OCI-LY3 (cell line): Measurements from ENCODE around the gene LRRC63.

Source experiments
- H2AFZ ChIP-seq: fragments of 200-600, 300-600 bp; shearing (Covaris generic); 2 replicates; pipeline ENCODE4 v1.6.0; 2014; ENCODE audit warnings: antibody characterized with exemption, low read depth, low read length
- H3K27ac ChIP-seq: fragments of 200-600, 300-600 bp; sonication (generic); 2 replicates; pipeline ENCODE4 v1.5.1; 2014; ENCODE audit warnings: mild to moderate bottlenecking, low read length, moderate library complexity, mixed read lengths
- H3K27me3 ChIP-seq: fragments of 200-600, 300-600 bp; sonication (generic); 2 replicates; pipeline ENCODE4 v1.6.1; 2014; ENCODE audit warnings: low read depth, low read length, mixed read lengths
- H3K36me3 ChIP-seq: fragments of 200-600, 300-600 bp; sonication (generic); replicated peaks from 2 replicates; pipeline ENCODE3; 2014; ENCODE audit warnings: low read depth, low read length, mixed read lengths
- H3K4me1 ChIP-seq: fragments of 300-600, 200-600 bp; sonication (generic); 2 replicates; pipeline ENCODE4 v1.6.1; 2014; ENCODE audit warnings: low read length, mixed read lengths
- H3K4me2 ChIP-seq: fragments of 200-600, 300-600 bp; sonication (generic); 2 replicates; pipeline ENCODE4 v1.6.1; 2014; ENCODE audit warnings: low read length, mixed read lengths
- H3K4me3 ChIP-seq: fragments of 300-600, 200-600 bp; sonication (generic); 2 replicates; pipeline ENCODE4 v1.5.1; 2014; ENCODE audit warnings: antibody characterized with exemption, mild to moderate bottlenecking, low read length, moderate library complexity
- H3K79me2 ChIP-seq: fragments of 300-600, 200-600 bp; shearing (Covaris generic); 2 replicates; pipeline ENCODE4 v1.6.1; 2014; ENCODE audit warnings: mild to moderate bottlenecking, low read length, mixed read lengths
- H3K9ac ChIP-seq: fragments of 300-600, 200-600 bp; shearing (Covaris generic); 2 replicates; pipeline ENCODE4 v1.6.0; 2014; ENCODE audit warnings: mild to moderate bottlenecking, low read length, moderate library complexity
- H3K9me3 ChIP-seq: fragments of 200-600, 300-600 bp; shearing (Covaris generic); 2 replicates; pipeline ENCODE4 v1.6.1; 2014; ENCODE audit warnings: low read length, mixed read lengths; ENCODE audit not compliant: insufficient read depth
- H4K20me1 ChIP-seq: fragments of 200-600, 300-600 bp; sonication (generic); 2 replicates; pipeline ENCODE4 v1.6.1; 2016; ENCODE audit warnings: low read length, mixed read lengths; ENCODE audit not compliant: insufficient read depth
- EZH2phosphoT487 ChIP-seq: fragments of 200-600 bp; shearing (Covaris generic); IDR thresholded peaks from 2 replicates; pipeline ENCODE4 v1.6.1; 2018; ENCODE audit warnings: antibody characterized with exemption, mixed run types, low read depth
- TF ChIP-seq, protein P1 (sequence below): fragments of 200-600, 300-600 bp; sonication (generic); IDR thresholded peaks from 2 replicates; pipeline ENCODE4 v1.5.1; 2014; ENCODE audit warnings: antibody characterized with exemption, low read length, low read depth

The LRRC63 gene

DNA sequence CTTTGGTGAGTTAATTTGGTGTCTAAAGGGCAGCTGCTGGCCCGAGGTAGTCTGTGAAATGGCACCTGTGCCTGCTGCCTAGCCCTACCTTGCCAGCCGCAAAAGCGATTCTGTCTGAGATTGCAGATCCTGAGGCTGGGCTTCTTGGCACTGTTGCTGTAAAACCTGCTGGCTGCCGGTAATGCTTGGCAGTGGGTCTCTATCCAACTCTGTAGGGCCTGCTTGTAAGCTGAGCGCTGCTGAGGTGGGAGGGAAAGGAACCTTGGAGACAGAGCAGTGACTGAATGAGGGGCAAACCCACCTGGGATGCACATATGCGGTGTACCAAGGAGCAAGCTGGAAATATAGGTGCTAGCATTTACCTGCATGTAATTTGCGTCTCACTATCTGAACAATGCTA, 41.5 kb upstream of the LRRC63 start:
- TF ChIP-seq, protein P1, sequence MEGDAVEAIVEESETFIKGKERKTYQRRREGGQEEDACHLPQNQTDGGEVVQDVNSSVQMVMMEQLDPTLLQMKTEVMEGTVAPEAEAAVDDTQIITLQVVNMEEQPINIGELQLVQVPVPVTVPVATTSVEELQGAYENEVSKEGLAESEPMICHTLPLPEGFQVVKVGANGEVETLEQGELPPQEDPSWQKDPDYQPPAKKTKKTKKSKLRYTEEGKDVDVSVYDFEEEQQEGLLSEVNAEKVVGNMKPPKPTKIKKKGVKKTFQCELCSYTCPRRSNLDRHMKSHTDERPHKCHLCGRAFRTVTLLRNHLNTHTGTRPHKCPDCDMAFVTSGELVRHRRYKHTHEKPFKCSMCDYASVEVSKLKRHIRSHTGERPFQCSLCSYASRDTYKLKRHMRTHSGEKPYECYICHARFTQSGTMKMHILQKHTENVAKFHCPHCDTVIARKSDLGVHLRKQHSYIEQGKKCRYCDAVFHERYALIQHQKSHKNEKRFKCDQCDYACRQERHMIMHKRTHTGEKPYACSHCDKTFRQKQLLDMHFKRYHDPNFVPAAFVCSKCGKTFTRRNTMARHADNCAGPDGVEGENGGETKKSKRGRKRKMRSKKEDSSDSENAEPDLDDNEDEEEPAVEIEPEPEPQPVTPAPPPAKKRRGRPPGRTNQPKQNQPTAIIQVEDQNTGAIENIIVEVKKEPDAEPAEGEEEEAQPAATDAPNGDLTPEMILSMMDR: no peak
- no peak for TF ChIP-seq EZH2phosphoT487
- Histone ChIP-seq H3K9me3 (no peaks in the 10 kb centered on the region), H3K36me3 (peaks cover 68% of the 10 kb centered on the region), H3K27me3 (no peaks in the 10 kb centered on the region), H3K4me1 (peaks cover 100% of the 10 kb centered on the region), H3K27ac (peak overlapping the region; percentile 95), H3K4me3 (peak overlapping the region; percentile 91), H2AFZ (no peak overlapping the region), H4K20me1 (peaks cover 100% of the 10 kb centered on the region), H3K9ac (peak overlapping the region; percentile 99; the same call in 1 of the 2 replicates), H3K4me2 (peak overlapping the region; percentile 95), H3K79me2 (peaks cover 100% of the 10 kb centered on the region)

DNA sequence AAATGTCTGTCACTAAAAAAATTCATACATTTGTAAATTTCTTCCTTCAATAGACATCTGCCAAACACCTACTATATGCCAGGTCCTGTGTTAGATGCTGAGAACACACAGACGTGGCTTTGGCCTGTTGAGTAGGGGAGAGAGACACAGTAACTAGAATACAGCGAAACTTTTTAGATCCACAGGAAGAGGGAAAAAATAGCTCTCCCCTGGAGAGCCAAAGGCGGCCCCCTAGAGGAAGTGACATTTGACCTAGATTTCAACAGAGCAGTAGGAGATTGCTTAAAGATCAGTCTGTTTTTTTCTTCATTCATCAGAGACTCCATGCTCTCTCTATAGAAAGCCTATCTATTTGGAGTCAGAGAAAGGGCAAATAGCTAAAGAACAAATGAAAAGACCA, 41.0 kb upstream of the LRRC63 start:
- no peaks in the 10 kb centered on the region for H3K27me3 ChIP-seq
- no peak for TF ChIP-seq EZH2phosphoT487
- TF ChIP-seq, protein P1: peak; percentile 21
- H3K4me3 ChIP-seq: peak overlapping the region; percentile 91
- H3K4me1 ChIP-seq: peaks cover 100% of the 10 kb centered on the region
- no peak overlapping the region for H2AFZ ChIP-seq
- peak overlapping the region; percentile 95 for H3K4me2 ChIP-seq
- peak overlapping the region; percentile 99 for H3K9ac ChIP-seq
- H3K36me3 ChIP-seq: peaks cover 72% of the 10 kb centered on the region
- H3K27ac ChIP-seq: peak overlapping the region; percentile 95
- peaks cover 100% of the 10 kb centered on the region for H4K20me1 ChIP-seq
- H3K79me2 ChIP-seq: peaks cover 100% of the 10 kb centered on the region
- no peaks in the 10 kb centered on the region for H3K9me3 ChIP-seq

DNA sequence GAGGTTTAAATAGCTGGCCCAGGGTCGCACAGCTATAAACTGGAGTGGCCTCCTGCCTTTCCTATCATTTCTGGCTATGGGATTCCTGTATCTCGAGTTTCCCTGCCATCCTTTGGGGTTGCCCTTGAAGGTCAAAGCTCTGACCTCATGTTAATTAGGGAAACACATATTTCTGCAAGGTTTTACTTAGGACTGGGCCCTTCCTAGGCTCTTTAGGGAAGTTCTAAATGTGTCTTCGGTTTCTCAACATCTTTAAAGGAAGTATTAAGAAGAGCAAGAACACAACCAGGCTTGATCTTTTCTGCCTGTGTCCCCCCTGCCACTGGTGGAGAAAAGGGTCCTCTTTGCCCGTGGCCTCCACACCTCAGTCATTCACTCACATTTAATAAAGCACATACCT, 40.5 kb upstream of the LRRC63 start:
- Histone ChIP-seq H3K36me3 (peaks cover 77% of the 10 kb centered on the region), H3K4me1 (peaks cover 100% of the 10 kb centered on the region), H3K9me3 (no peaks in the 10 kb centered on the region), H3K79me2 (peaks cover 100% of the 10 kb centered on the region), H3K4me2 (peak overlapping the region; percentile 95), H3K27ac (peak overlapping the region; percentile 95), H2AFZ (no peak overlapping the region), H3K27me3 (no peaks in the 10 kb centered on the region), H3K4me3 (peak overlapping the region; percentile 91), H3K9ac (peak overlapping the region; percentile 99), H4K20me1 (peaks cover 100% of the 10 kb centered on the region)
- TF ChIP-seq, protein P1: no peak
- no peak for TF ChIP-seq EZH2phosphoT487

DNA sequence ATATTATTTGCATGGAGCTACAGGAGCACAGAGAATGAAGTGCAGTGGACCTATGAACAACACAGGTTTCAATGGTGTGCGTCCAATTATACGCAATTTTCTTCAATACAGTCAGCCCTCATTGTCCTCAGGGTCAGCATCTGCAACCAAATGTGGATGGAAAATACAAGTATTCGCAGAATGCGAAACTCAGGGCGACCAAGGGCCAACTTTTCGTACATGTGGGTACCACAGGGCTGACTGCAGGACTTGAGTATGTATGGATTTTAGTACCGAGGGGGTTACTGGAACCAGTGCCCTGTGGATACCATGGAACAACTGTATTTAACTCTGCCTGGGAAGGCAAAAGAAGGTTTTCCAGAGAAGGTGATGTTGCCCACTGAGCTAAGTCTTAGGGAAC, 40.0 kb upstream of the LRRC63 start:
- H3K36me3 ChIP-seq: peaks cover 82% of the 10 kb centered on the region
- no peaks in the 10 kb centered on the region for H3K27me3 ChIP-seq
- peak overlapping the region; percentile 95 for H3K4me2 ChIP-seq
- TF ChIP-seq, protein P1: no peak
- no peak for TF ChIP-seq EZH2phosphoT487
- H3K27ac ChIP-seq: peak overlapping the region; percentile 95
- H3K79me2 ChIP-seq: peaks cover 100% of the 10 kb centered on the region
- peak overlapping the region; percentile 91 for H3K4me3 ChIP-seq
- H2AFZ ChIP-seq: no peak overlapping the region
- H3K9ac ChIP-seq: peak overlapping the region; percentile 99
- H4K20me1 ChIP-seq: peaks cover 100% of the 10 kb centered on the region
- peaks cover 100% of the 10 kb centered on the region for H3K4me1 ChIP-seq
- H3K9me3 ChIP-seq: no peaks in the 10 kb centered on the region
